ENCODE measurements around the gene TLCD1. TPM values are rescaled to one million over a fixed set of nuclear protein-coding genes. Genes with fewer than 3 reads are reported as not detected.
"Not testable (repeated sequence)": the region's sequence is repeated elsewhere in the genome, so short reads cannot be mapped to it uniquely, and the experiment has no call there.

Gene TLCD1
- total and polyA plus RNA-seq, 2 experiments from 2014 or later = 4.8 to 14.2 TPM

- Histone ChIP-seq H3K9ac (no peak overlapping the region), H3K9me2 (ENCODE audit: insufficient read depth) (no peaks in the 10 kb centered on the region), H3K4me3 (no peak overlapping the region), H3F3A (ENCODE audit: insufficient read depth) (peaks cover 11% of the 10 kb centered on the region; the same call in 1 of the 2 replicates), H3K27me3 (replicated peaks; ENCODE audit: insufficient read depth) (no peaks in the 10 kb centered on the region), H2AFZ (no peak overlapping the region), H3K4me1 (ENCODE audit: insufficient read depth) (peaks cover 7% of the 10 kb centered on the region), H3K4me2 (ENCODE audit: unreplicated experiment) (no peak overlapping the region), H3K9me3 (ENCODE audit: low read depth) (no peaks in the 10 kb centered on the region), H3K36me3 (ENCODE audit: low read depth) (no peaks in the 10 kb centered on the region), H3K27ac (no peak overlapping the region), H4K20me1 (ENCODE audit: insufficient read depth) (no peaks in the 10 kb centered on the region), H3K79me2 (ENCODE audit: insufficient read depth) (no peaks in the 10 kb centered on the region)
- TF ChIP-seq EZH2phosphoT487 (IDR thresholded peaks at IDR 0.05; ENCODE audit: insufficient read depth, low read depth) = no peak
- TF ChIP-seq EZH2 (IDR thresholded peaks at IDR 0.05; ENCODE audit: insufficient read depth, poor library complexity, severe bottlenecking) = no peak
- WGBS, 2 experiments (ENCODE audit: low coverage in 1 of 2, low lambda C conversion rate in 2 of 2, missing lambda C conversion rate in 2 of 2) = 84 to 88% methylated on average over 18 to 22 of the region's 22 CpGs
- in situ Hi-C loops (cut with MboI) = no loop called here
- no peak for DNase-seq
Measured at GRCh38 chr17:28737770-28738679, 12.0 kb upstream of the TLCD1 start.

GRCh38 chr17:28737316-28737715 lies 11.3 kb upstream of the TLCD1 start:
- H4K20me1 ChIP-seq (ENCODE audit: insufficient read depth) = no peaks in the 10 kb centered on the region
- no peaks in the 10 kb centered on the region for H3K36me3 ChIP-seq (ENCODE audit: low read depth)
- H3K9me2 ChIP-seq (ENCODE audit: insufficient read depth) = no peaks in the 10 kb centered on the region
- no peak overlapping the region for H2AFZ ChIP-seq
- H3K4me3 ChIP-seq = no peak overlapping the region
- peaks cover 4% of the 10 kb centered on the region; the same call in 1 of the 2 replicates for H3F3A ChIP-seq (ENCODE audit: insufficient read depth)
- H3K9ac ChIP-seq = no peak overlapping the region
- 90 to 97% methylated on average over 12 of the region's 12 CpGs for WGBS, 2 experiments (ENCODE audit: low coverage in 1 of 2, low lambda C conversion rate in 2 of 2, missing lambda C conversion rate in 2 of 2)
- no peak overlapping the region for H3K4me2 ChIP-seq (ENCODE audit: unreplicated experiment)
- DNase-seq = no peak
- no peaks in the 10 kb centered on the region for H3K27me3 ChIP-seq (replicated peaks; ENCODE audit: insufficient read depth)
- in situ Hi-C loops (cut with MboI) = no loop called here
- H3K27ac ChIP-seq = no peak overlapping the region
- TF ChIP-seq EZH2phosphoT487 (IDR thresholded peaks at IDR 0.05; ENCODE audit: insufficient read depth, low read depth) (no peak), EZH2 (IDR thresholded peaks at IDR 0.05; ENCODE audit: insufficient read depth, poor library complexity, severe bottlenecking) (no peak)
- H3K79me2 ChIP-seq (ENCODE audit: insufficient read depth) = no peaks in the 10 kb centered on the region
- H3K9me3 ChIP-seq (ENCODE audit: low read depth) = no peaks in the 10 kb centered on the region
- H3K4me1 ChIP-seq (ENCODE audit: insufficient read depth) = peaks cover under 1% of the 10 kb centered on the region; the same call in 1 of the 2 replicates

GRCh38 chr17:28735913-28736769 lies 10.1 kb upstream of the TLCD1 start:
- WGBS, 2 experiments (ENCODE audit: low coverage in 1 of 2, low lambda C conversion rate in 2 of 2, missing lambda C conversion rate in 2 of 2) = 84 to 86% methylated on average over 6 to 7 of the region's 8 CpGs

GRCh38 chr17:28735242-28735722 lies 9.2 kb upstream of the TLCD1 start:
- no peaks in the 10 kb centered on the region for H3K36me3 ChIP-seq (ENCODE audit: low read depth)
- H3K9me2 ChIP-seq (ENCODE audit: insufficient read depth) = no peaks in the 10 kb centered on the region
- DNase-seq = no peak
- H3K27me3 ChIP-seq (replicated peaks; ENCODE audit: insufficient read depth) = no peaks in the 10 kb centered on the region
- H3K4me3 ChIP-seq = no peak overlapping the region
- no peak overlapping the region for H3K9ac ChIP-seq
- H2AFZ ChIP-seq = no peak overlapping the region
- H3K4me2 ChIP-seq (ENCODE audit: unreplicated experiment) = no peak overlapping the region
- WGBS, 2 experiments (ENCODE audit: low coverage in 1 of 2, low lambda C conversion rate in 2 of 2, missing lambda C conversion rate in 2 of 2) = 74% methylated on average over 5 of the region's 5 CpGs
- no peaks in the 10 kb centered on the region for H4K20me1 ChIP-seq (ENCODE audit: insufficient read depth)
- H3K9me3 ChIP-seq (ENCODE audit: low read depth) = no peaks in the 10 kb centered on the region
- H3K4me1 ChIP-seq (ENCODE audit: insufficient read depth) = no peaks in the 10 kb centered on the region
- in situ Hi-C loops (cut with MboI) = no loop called here
- no peaks in the 10 kb centered on the region for H3K79me2 ChIP-seq (ENCODE audit: insufficient read depth)
- TF ChIP-seq EZH2phosphoT487 (IDR thresholded peaks at IDR 0.05; ENCODE audit: insufficient read depth, low read depth) (no peak), EZH2 (IDR thresholded peaks at IDR 0.05; ENCODE audit: insufficient read depth, poor library complexity, severe bottlenecking) (no peak)
- H3K27ac ChIP-seq = no peak overlapping the region
- no peaks in the 10 kb centered on the region for H3F3A ChIP-seq (ENCODE audit: insufficient read depth)

More at GRCh38 chr17:28735913-28736769, 10.1 kb upstream of the TLCD1 start:
- H3K36me3 ChIP-seq (ENCODE audit: low read depth); H3K9me3 ChIP-seq (ENCODE audit: low read depth); H3K27ac ChIP-seq; H4K20me1 ChIP-seq (ENCODE audit: insufficient read depth); H2AFZ ChIP-seq; DNase-seq; H3K27me3 ChIP-seq (replicated peaks; ENCODE audit: insufficient read depth); H3F3A ChIP-seq (ENCODE audit: insufficient read depth); H3K4me3 ChIP-seq; H3K4me1 ChIP-seq (ENCODE audit: insufficient read depth); H3K79me2 ChIP-seq (ENCODE audit: insufficient read depth); in situ Hi-C loops (cut with MboI); H3K9ac ChIP-seq; H3K9me2 ChIP-seq (ENCODE audit: insufficient read depth); H3K4me2 ChIP-seq (ENCODE audit: unreplicated experiment): not testable (repeated sequence)

Measured in GM23248 (cell line).